K562 (cell line): ENCODE results near the gene GLRA2.

Experiments
- EP300 ChIP-seq: IDR thresholded peaks from 2 replicates; pipeline ENCODE4 v1.6.1; 2012; ENCODE audit warnings: low read length, improper control_type of control experiment
- KDM1A ChIP-seq, 2 experiments: fragments of 450-650 bp; IDR thresholded peaks; 2 replicates each; pipeline ENCODE4 v1.6.1; 2016; ENCODE audit warnings: mild to moderate bottlenecking in 2 of 2
- TF ChIP-seq, protein P1 (sequence below), 3 experiments: IDR thresholded peaks in 2 of 3; conservative IDR thresholded peaks in 1 of 3; 2 replicates each; pipeline ENCODE4 v1.5.1; 2011 to 2012; ENCODE audit warnings: low read length in 3 of 3, mild to moderate bottlenecking in 3 of 3, control low read depth in 2 of 3, improper control_type of control experiment in 1 of 3, inconsistent platforms in 1 of 3, low read depth in 1 of 3, mixed read lengths in 1 of 3, moderate library complexity in 1 of 3; ENCODE audit not compliant: insufficient read depth in 2 of 3

DNA sequence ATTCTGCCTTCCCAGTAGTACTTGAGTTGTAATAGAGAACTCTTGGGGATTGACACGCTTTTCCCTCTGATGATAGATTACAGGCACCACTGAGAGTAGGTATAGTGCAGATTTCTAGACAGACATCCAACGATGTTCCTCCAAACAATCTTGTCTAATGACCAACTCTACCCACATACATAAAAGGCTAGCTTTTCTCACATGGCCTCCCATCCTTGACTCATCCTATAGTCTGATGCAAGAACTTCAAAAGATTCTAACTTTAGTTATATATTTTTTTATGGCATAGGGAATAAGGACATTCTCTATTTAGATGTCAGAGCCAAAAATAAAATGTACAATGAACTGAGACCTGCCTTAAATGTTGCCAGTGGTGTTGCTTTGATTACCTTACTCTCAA is 60.9 kb downstream of the GLRA2 start:
- TF ChIP-seq KDM1A (IDR thresholded peaks at IDR 0.05), result no peak
- TF ChIP-seq, protein P1, sequence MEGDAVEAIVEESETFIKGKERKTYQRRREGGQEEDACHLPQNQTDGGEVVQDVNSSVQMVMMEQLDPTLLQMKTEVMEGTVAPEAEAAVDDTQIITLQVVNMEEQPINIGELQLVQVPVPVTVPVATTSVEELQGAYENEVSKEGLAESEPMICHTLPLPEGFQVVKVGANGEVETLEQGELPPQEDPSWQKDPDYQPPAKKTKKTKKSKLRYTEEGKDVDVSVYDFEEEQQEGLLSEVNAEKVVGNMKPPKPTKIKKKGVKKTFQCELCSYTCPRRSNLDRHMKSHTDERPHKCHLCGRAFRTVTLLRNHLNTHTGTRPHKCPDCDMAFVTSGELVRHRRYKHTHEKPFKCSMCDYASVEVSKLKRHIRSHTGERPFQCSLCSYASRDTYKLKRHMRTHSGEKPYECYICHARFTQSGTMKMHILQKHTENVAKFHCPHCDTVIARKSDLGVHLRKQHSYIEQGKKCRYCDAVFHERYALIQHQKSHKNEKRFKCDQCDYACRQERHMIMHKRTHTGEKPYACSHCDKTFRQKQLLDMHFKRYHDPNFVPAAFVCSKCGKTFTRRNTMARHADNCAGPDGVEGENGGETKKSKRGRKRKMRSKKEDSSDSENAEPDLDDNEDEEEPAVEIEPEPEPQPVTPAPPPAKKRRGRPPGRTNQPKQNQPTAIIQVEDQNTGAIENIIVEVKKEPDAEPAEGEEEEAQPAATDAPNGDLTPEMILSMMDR (IDR thresholded peaks at IDR 0.05 in 2 of 3, conservative IDR thresholded peaks at IDR 0.05 in 1 of 3; ENCODE audit: insufficient read depth in 2 of 3, low read depth in 1 of 3, low read length in 3 of 3), result no peak
- TF ChIP-seq EP300, result no peak
